ENCODE results near the gene MAP3K3. TPM values are rescaled to one million over a fixed set of nuclear protein-coding genes. Genes with fewer than 3 reads are reported as not detected.

MAP3K3 gene
- polyA plus RNA-seq, 1 experiment, result 15.3 TPM

DNA sequence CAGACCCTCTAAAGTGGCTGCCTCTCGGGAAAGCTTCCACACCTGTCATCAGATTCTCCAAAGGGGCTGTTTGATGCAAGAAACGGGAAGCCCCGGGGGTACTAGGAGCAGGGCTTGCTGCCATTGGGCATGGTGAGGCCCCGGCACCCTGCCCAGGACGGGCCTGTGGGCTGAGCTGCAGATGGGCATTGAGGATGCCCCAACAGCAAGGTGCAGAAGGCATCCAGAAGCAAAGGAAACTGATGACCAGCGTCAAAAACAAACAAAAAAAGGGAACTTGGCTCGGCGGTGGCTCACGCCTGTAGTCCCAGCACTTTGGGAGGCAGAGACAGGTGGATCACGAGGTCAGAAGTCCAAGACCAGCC, 79.2 kb downstream of the MAP3K3 start:
- no peak for DNase-seq (ENCODE audit: low read depth, low spot score)
- H3K9me3 ChIP-seq (ENCODE audit: control insufficient read depth, insufficient read depth, low read length), result no peaks in the 10 kb centered on the region; the same call in 1 of the 2 replicates
- peak overlapping the region; percentile 11 for H3K27ac ChIP-seq (ENCODE audit: low read depth, low read length)
- H3K4me3 ChIP-seq (ENCODE audit: low read depth, low read length), result no peak overlapping the region
- POLR2A ChIA-PET, result interaction anchor here (0.6 to 1.1 kb wide), 4 partner anchors 12 to 79 kb away, joined by 3 to 7 read pairs (median 4); partner anchors contain the start of genes CCDC47, DDX42 and MAP3K3
- no peaks in the 10 kb centered on the region for H3K27me3 ChIP-seq (ENCODE audit: control insufficient read depth, insufficient read depth, low read length)
- TF ChIP-seq, protein P1, sequence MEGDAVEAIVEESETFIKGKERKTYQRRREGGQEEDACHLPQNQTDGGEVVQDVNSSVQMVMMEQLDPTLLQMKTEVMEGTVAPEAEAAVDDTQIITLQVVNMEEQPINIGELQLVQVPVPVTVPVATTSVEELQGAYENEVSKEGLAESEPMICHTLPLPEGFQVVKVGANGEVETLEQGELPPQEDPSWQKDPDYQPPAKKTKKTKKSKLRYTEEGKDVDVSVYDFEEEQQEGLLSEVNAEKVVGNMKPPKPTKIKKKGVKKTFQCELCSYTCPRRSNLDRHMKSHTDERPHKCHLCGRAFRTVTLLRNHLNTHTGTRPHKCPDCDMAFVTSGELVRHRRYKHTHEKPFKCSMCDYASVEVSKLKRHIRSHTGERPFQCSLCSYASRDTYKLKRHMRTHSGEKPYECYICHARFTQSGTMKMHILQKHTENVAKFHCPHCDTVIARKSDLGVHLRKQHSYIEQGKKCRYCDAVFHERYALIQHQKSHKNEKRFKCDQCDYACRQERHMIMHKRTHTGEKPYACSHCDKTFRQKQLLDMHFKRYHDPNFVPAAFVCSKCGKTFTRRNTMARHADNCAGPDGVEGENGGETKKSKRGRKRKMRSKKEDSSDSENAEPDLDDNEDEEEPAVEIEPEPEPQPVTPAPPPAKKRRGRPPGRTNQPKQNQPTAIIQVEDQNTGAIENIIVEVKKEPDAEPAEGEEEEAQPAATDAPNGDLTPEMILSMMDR (IDR thresholded peaks at IDR 0.05; ENCODE audit: low read depth, low read length), result no peak
- CTCF ChIA-PET, result interaction anchor here (0.6 to 1.0 kb wide), 2 partner anchors 41 to 1145 kb away, joined by 4 to 5 read pairs; no protein-coding TSS in a partner anchor

DNA sequence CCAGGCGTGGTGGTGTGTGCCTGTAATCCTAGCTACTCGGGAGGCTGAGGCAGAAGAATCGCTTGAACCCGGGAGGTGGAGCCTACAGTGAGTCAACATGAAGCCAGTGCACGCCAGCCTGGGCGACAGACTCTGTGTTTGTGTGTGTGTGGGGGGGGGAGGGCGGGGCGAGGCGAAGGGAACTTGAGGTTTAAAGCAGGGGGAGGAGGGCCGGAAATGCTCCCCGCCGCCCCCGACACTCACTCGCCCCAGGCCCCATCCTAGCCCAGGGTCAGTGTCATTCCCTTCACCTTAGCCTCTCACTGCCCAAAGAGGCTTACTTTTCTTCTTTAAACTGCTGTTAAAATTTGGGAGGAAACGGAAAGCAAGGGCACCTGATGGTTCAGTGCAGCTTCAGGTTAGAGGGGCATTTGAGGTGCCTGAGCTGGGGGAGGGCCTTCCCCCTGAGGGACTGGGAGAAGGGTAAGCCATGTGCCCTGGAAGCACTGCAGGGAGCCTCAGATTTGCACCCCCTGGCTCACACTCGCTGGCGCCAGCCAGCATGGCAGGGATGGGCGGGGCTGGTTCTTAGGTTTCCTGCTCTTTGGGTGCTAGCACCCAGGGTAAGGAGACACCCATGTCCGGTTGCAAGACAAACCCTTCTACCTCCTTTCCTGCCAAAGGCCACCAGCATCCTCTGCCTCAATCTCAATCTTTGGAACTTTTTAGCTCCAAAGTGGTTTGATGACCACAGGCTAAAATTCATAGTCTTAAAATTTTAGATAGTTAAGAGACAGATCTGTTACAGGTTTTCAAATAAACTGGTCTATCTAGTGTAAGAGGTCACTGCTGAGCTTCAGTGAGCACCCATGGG, 79.9 kb downstream of the MAP3K3 start:
- CTCF ChIA-PET, result interaction anchor here (0.6 to 1.0 kb wide), 2 partner anchors 40 to 1146 kb away, joined by 4 to 5 read pairs; no protein-coding TSS in a partner anchor
- H3K27me3 ChIP-seq (ENCODE audit: control insufficient read depth, insufficient read depth, low read length), result no peaks in the 10 kb centered on the region
- no peaks in the 10 kb centered on the region; the same call in 1 of the 2 replicates for H3K9me3 ChIP-seq (ENCODE audit: control insufficient read depth, insufficient read depth, low read length)
- no peak overlapping the region for H3K27ac ChIP-seq (ENCODE audit: low read depth, low read length)
- TF ChIP-seq, protein P1 (IDR thresholded peaks at IDR 0.05; ENCODE audit: low read depth, low read length), result no peak
- H3K4me3 ChIP-seq (ENCODE audit: low read depth, low read length), result no peak overlapping the region
- POLR2A ChIA-PET, result no interaction called here
- no peak for DNase-seq (ENCODE audit: low read depth, low spot score)

DNA sequence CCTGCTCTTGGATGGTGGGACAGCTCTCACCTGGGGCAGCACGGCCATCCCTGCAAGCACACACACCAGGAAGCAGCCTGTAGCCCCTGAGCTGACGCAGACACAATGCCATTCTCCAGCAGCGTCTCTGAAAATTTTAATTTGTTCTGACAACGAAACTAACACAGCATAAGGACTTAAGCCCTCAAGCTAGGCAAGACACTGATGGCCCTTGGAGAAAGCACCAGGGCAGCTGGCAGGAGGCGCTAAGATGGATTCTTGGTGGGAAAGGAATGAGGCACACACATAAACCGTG, 80.5 kb downstream of the MAP3K3 start:
- POLR2A ChIA-PET, result no interaction called here

DNA sequence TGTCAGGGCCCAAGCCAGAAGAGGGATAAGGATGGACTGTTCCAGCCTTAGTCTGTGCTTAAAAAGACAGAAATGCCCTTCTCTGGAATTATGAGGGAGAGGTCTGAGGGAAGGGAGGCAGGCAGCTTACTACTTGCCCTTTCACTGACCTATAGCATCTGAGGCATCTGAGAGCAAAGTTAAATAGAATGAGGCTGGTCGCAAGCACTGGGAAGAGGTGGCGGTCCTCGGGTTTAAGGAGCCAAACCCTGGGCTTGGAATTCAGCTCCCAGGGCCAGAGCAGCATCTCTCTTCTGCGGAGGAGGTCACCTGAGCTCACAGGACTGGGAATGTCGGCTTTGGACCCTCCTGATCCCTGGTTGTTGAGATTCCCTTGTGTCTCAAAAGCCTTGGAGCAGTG, 80.8 kb downstream of the MAP3K3 start:
- Histone ChIP-seq H3K27ac (ENCODE audit: low read depth, low read length) (no peak overlapping the region), H3K27me3 (ENCODE audit: control insufficient read depth, insufficient read depth, low read length) (no peaks in the 10 kb centered on the region), H3K4me3 (ENCODE audit: low read depth, low read length) (no peak overlapping the region), H3K9me3 (ENCODE audit: control insufficient read depth, insufficient read depth, low read length) (no peaks in the 10 kb centered on the region; the same call in 1 of the 2 replicates)
- POLR2A ChIA-PET, result no interaction called here
- CTCF ChIA-PET, result no interaction called here
- TF ChIP-seq, protein P1 (IDR thresholded peaks at IDR 0.05; ENCODE audit: low read depth, low read length), result no peak
- no peak for DNase-seq (ENCODE audit: low read depth, low spot score)

More for the DNA sequence above, 80.5 kb downstream of the MAP3K3 start:
- Histone ChIP-seq H3K9me3 (ENCODE audit: control insufficient read depth, insufficient read depth, low read length) (no peaks in the 10 kb centered on the region; the same call in 1 of the 2 replicates), H3K27ac (ENCODE audit: low read depth, low read length) (no peak overlapping the region), H3K4me3 (ENCODE audit: low read depth, low read length) (no peak overlapping the region), H3K27me3 (ENCODE audit: control insufficient read depth, insufficient read depth, low read length) (no peaks in the 10 kb centered on the region)
- no peak for DNase-seq (ENCODE audit: low read depth, low spot score)
- TF ChIP-seq, protein P1 (IDR thresholded peaks at IDR 0.05; ENCODE audit: low read depth, low read length), result no peak
- CTCF ChIA-PET, result no interaction called here

DNA sequence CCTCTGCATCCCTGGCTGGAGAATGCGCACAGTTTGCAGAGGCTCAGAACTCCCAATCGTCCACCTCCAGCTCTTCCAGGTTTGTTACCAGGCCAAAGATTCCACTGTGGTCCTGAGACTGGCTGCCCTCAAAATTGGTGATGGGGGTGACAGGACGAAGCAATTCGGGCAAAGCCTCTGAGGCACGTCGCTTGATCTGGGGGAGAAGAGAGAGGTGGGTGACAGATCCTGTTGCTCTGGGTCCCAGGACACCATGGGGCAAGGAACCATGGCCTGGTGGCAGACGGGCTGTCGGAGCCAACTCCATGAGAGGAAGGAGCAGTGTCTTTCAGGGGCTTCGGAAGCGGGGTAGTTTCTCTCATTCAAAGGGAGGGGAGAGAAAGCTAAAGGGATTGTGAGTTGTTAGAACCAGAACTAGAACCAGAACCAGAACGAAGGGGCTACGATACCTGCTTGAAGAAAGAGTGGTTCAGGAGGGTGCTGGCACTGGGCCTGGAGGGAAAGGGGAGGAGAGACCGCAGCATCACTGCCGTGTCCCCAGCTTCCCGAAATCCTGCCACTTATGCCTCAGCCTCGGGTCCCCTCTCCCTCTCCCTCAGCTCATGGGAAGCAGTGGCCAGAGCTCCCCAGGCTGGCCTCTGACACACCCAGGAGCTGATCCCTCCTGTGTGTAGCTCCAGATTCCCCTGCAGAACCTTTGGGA, 81.5 kb downstream of the MAP3K3 start:
- CTCF ChIA-PET, result no interaction called here

More for the DNA sequence above, 81.5 kb downstream of the MAP3K3 start:
- TF ChIP-seq, protein P1 (IDR thresholded peaks at IDR 0.05; ENCODE audit: low read depth, low read length), result no peak
- POLR2A ChIA-PET, result no interaction called here
- Histone ChIP-seq H3K4me3 (ENCODE audit: low read depth, low read length) (no peak overlapping the region), H3K27me3 (ENCODE audit: control insufficient read depth, insufficient read depth, low read length) (no peaks in the 10 kb centered on the region), H3K27ac (ENCODE audit: low read depth, low read length) (no peak overlapping the region), H3K9me3 (ENCODE audit: control insufficient read depth, insufficient read depth, low read length) (no peaks in the 10 kb centered on the region; the same call in 1 of the 2 replicates)
- DNase-seq (ENCODE audit: low read depth, low spot score), result no peak
